GM12878 (cell line): ENCODE results near the gene BMI1. TPM values are rescaled to one million over a fixed set of nuclear protein-coding genes. Genes with fewer than 3 reads are reported as not detected.
A peak's percentile ranks its signal among the peaks of the same experiment; 100 is the strongest.

Experiments
- ATAC-seq: fragments of 200-7000 bp; cut with Tn5 transposase; 3 replicates; pipeline ENCODE4 v1.9.1; 2020; ENCODE audit warnings: mild to moderate bottlenecking, moderate library complexity
- BruUV-seq: library from RNA; stranded (reverse); fragments of 400-500 nt; replicated peaks from 2 replicates; lab custom pipeline; 2021; lab: Mats Ljungman, UMichigan
- CTCF ChIA-PET: fragments of 300-600 bp; sonication (Branson Sonifier 250); formaldehyde crosslinking; extraction: SDS; loops from one replicate; lab custom pipeline; 2021; ENCODE audit warnings: inconsistent platforms; lab: Yijun Ruan, JAX
- POLR2A ChIA-PET: fragments of 350-600 bp; formaldehyde crosslinking; extraction: SDS; loops from one replicate; lab custom pipeline; 2021; ENCODE audit warnings: inconsistent platforms; lab: Charles Lee
- RAD21 ChIA-PET: fragments of 300-600 bp; sonication (Branson Sonifier 250); formaldehyde crosslinking; loops from one replicate; lab custom pipeline; 2023; ENCODE audit warnings: antibody characterized with exemption; ENCODE audit not compliant: unreplicated experiment; lab: Charles Lee
- SMC1A ChIA-PET: fragments of 300-600 bp; sonication (Branson Sonifier 250); formaldehyde crosslinking; loops from one replicate; lab custom pipeline; 2023; ENCODE audit not compliant: unreplicated experiment, uncharacterized antibody; lab: Charles Lee
- DNase-seq: peaks from one replicate; pipeline ENCODE4 v3.0.0-alpha.2; 2011; ENCODE audit warnings: low read depth, low spot score
- FAIRE-seq: peaks from 3 replicates; lab custom pipeline; 2011; peaks lifted over from hg19 to GRCh38; lab: Jason Lieb, UNC
- H2AFZ ChIP-seq: 2 replicates; pipeline ENCODE4 v1.6.0; 2011; ENCODE audit warnings: low read depth, low read length, control low read depth; ENCODE audit not compliant: control insufficient read depth
- H3K27ac ChIP-seq: 2 replicates; pipeline ENCODE4 v1.5.1; 2011; ENCODE audit warnings: control low read depth; ENCODE audit not compliant: control insufficient read depth, insufficient read depth
- H3K27me3 ChIP-seq, 2 experiments: replicated peaks in 1 of 2; 2 replicates each; pipeline versions ENCODE4 v1.6.0 to v1.6.1; 2011; ENCODE audit warnings: low read length in 1 of 2; ENCODE audit not compliant: control insufficient read depth in 2 of 2, insufficient read depth in 2 of 2
- H3K36me3 ChIP-seq, 2 experiments: 2 replicates each; pipeline ENCODE4 v1.5.1; 2011; ENCODE audit warnings: low read length in 1 of 2; ENCODE audit not compliant: control insufficient read depth in 2 of 2, insufficient read depth in 2 of 2
- H3K4me1 ChIP-seq: 2 replicates; pipeline ENCODE4 v1.6.1; 2011; ENCODE audit warnings: mild to moderate bottlenecking, low read length, moderate library complexity, mixed read lengths; ENCODE audit not compliant: control insufficient read depth, insufficient read depth
- H3K4me2 ChIP-seq: 2 replicates; pipeline ENCODE4 v1.6.0; 2011; ENCODE audit warnings: control low read depth; ENCODE audit not compliant: control insufficient read depth, insufficient read depth
- H3K4me3 ChIP-seq: fragments of 200-600 bp; sonication (generic); 2 replicates; pipeline ENCODE4 v1.5.1; 2016
- H3K79me2 ChIP-seq: 2 replicates; pipeline ENCODE4 v1.6.0; 2011; ENCODE audit warnings: low read length; ENCODE audit not compliant: control insufficient read depth, insufficient read depth
- H3K9ac ChIP-seq: 2 replicates; pipeline ENCODE4 v1.8.0; 2011; ENCODE audit warnings: low read length, control low read depth, mixed read lengths; ENCODE audit not compliant: control insufficient read depth, insufficient read depth
- H3K9me3 ChIP-seq: replicated peaks from 3 replicates; pipeline ENCODE4 v1.5.1; 2011; ENCODE audit warnings: mild to moderate bottlenecking, low read length; ENCODE audit not compliant: control insufficient read depth, insufficient read depth
- H4K20me1 ChIP-seq: 2 replicates; pipeline ENCODE4 v1.6.0; 2011; ENCODE audit not compliant: control insufficient read depth, insufficient read depth
- BHLHE40 ChIP-seq, 2 experiments: fragments of 450-650 bp in 1 of 2; IDR thresholded peaks; 2 replicates each; pipeline ENCODE4 v1.6.1; 2011 to 2017; ENCODE audit warnings: low read depth in 2 of 2, borderline replicate concordance in 1 of 2, improper control_type of control experiment in 1 of 2, low read length in 1 of 2, mild to moderate bottlenecking in 1 of 2
- HCFC1 ChIP-seq: fragments of 150-350 bp; IDR thresholded peaks from 2 replicates; pipeline ENCODE4 v1.6.1; 2014; ENCODE audit warnings: low read length
- PAX8 ChIP-seq: fragments of 450-650 bp; IDR thresholded peaks from 2 replicates; pipeline ENCODE4 v1.6.1; 2017; ENCODE audit warnings: mild to moderate bottlenecking, moderate library complexity
- WGBS: methylation state at CpG from one replicate; pipeline ENCODE4 v1.1.6; 2016; ENCODE audit warnings: low lambda C conversion rate; ENCODE audit not compliant: insufficient replicate concordance, insufficient coverage; ENCODE audit errors: missing lambda C conversion rate; 5-methylcytosine and 5-hydroxymethylcytosine counted together
- in situ Hi-C: fragments of 300-500 bp; cut with MboI; formaldehyde crosslinking; loops from 9 replicates; pipeline ENCODE4 v1.14.3; 2018; ENCODE audit warnings: mixed read lengths
- intact Hi-C: fragments of 100-400 bp; cut with micrococcal nuclease; formaldehyde crosslinking; loops from one replicate; pipeline ENCODE4 v1.14.2; 2022; ENCODE audit not compliant: unreplicated experiment
- polyA plus RNA-seq, 11 experiments: library from polyadenylated mRNA; depleted of rRNA in 4 of 11; unstranded in 6 of 11; stranded (reverse) in 5 of 11; fragments of >200 nt; fragmentation: Nextera tagmentation in 4 of 11; fragmentation: Illumina TruSeq in 1 of 11; extraction: Ambion mirVana in 4 of 11; extraction: Trizol in 1 of 11; gene quantifications; 1 replicate in 1 of 11; 2 replicates in 10 of 11; pipeline versions ENCODE4 v1.2.1 to v1.2.3, GENCODE V29; 2011 to 2016; ENCODE audit warnings: inconsistent platforms in 2 of 11, missing spikeins in 2 of 11, low read depth in 1 of 11
- total RNA-seq, 4 experiments: library from RNA; depleted of rRNA in 3 of 4; stranded (reverse); fragments of >200 nt in 3 of 4; fragmentation: Illumina TruSeq in 1 of 4; extraction: Trizol in 1 of 4; gene quantifications; 2 replicates each; pipeline versions ENCODE4 v1.2.1 to v1.2.3, GENCODE V29; 2013 to 2021
- TF ChIP-seq, protein P1 (sequence below), 3 experiments: IDR thresholded peaks in 2 of 3; conservative IDR thresholded peaks in 1 of 3; 2 replicates each; pipeline ENCODE4 v1.5.1; 2011; ENCODE audit warnings: low read depth in 3 of 3, low read length in 3 of 3, mild to moderate bottlenecking in 3 of 3, control low read depth in 2 of 3, moderate library complexity in 2 of 3, inconsistent platforms in 1 of 3, mixed read lengths in 1 of 3; ENCODE audit not compliant: control insufficient read depth in 2 of 3, insufficient read depth in 1 of 3; ENCODE audit errors: extremely low read depth in 1 of 3
- TF ChIP-seq, protein P2 (sequence below): IDR thresholded peaks from 2 replicates; pipeline ENCODE4 v1.6.1; 2012; ENCODE audit warnings: mild to moderate bottlenecking, low read depth, low read length

The BMI1 gene
- total and polyA plus RNA-seq, 10 of the 15 experiments (the other 5 are each of a cell fraction or from before 2014, with no cell fraction given), result 8.0 to 49.7 (median 25.8) TPM

DNA sequence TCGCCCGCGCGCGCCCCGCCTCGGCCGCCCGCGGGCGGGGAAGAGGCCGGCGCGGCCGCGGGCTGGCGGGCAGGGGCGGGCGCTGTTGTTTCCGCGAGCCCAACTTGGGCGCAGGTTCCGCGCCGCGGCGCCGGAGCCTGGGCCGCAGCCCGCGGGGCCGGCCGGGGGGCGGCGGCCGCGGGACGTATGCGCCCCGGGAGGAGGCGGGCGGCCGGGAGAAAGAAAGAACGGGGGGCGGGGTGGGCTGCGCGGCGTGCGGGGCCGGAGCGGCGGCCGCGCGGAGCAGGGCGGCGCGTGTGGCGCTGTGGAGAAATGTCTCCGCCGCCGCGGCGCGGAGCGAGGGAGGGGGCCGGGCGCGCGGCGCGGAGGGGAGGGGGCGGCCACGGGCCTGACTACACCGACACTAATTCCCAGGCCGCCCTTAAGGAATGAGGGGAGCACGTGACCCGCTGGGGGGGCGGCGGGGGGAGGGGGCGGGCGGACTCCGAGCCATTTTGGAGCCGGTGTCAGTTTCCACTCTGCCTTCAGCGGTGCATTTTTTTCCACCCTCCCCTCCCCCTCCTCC lies at the start of gene BMI1 (continued):
- TF ChIP-seq, protein P1, sequence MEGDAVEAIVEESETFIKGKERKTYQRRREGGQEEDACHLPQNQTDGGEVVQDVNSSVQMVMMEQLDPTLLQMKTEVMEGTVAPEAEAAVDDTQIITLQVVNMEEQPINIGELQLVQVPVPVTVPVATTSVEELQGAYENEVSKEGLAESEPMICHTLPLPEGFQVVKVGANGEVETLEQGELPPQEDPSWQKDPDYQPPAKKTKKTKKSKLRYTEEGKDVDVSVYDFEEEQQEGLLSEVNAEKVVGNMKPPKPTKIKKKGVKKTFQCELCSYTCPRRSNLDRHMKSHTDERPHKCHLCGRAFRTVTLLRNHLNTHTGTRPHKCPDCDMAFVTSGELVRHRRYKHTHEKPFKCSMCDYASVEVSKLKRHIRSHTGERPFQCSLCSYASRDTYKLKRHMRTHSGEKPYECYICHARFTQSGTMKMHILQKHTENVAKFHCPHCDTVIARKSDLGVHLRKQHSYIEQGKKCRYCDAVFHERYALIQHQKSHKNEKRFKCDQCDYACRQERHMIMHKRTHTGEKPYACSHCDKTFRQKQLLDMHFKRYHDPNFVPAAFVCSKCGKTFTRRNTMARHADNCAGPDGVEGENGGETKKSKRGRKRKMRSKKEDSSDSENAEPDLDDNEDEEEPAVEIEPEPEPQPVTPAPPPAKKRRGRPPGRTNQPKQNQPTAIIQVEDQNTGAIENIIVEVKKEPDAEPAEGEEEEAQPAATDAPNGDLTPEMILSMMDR (IDR thresholded peaks at IDR 0.05 in 2 of 3, conservative IDR thresholded peaks at IDR 0.05 in 1 of 3; ENCODE audit: control insufficient read depth in 2 of 3, extremely low read depth in 1 of 3, insufficient read depth in 1 of 3, low read depth in 3 of 3, low read length in 3 of 3), result no peak
- TF ChIP-seq BHLHE40 (IDR thresholded peaks at IDR 0.05; ENCODE audit: borderline replicate concordance in 1 of 2, low read depth in 2 of 2, low read length in 1 of 2), result peak; percentile 18 to 54; a peak in 1 of 4 replicates

DNA sequence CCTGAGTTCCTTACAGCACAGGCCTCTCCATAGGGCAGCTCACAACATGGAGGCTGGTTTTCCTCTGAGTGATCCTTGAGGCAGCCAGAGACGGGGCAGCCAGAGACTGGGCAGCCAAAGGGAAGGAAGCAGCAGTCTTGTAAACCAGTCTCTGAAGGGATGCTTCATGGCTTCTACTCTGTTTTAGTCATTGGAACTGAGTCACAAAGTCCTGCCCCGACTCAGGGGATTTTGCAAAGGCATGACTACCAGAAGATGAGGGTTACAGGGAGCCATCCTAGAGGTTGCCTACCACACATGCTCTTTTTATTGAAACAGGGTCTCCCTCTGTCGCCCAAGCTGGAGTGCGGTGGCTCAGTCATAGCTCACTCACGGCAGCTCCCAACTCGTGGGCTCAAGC lies 49.1 kb upstream of the BMI1 start:
- POLR2A ChIA-PET, result interaction anchor here (0.6 to 0.7 kb wide), 2 partner anchors 10 to 383 kb away, joined by 3 to 5 read pairs; no protein-coding TSS in a partner anchor
- H3K79me2 ChIP-seq, result no peaks in the 10 kb centered on the region
- no peak overlapping the region for H2AFZ ChIP-seq
- intact Hi-C loops, result no loop called here
- H3K36me3 ChIP-seq, result no peaks in the 10 kb centered on the region
- ATAC-seq, result no peak
- H3K4me2 ChIP-seq, result no peak overlapping the region
- no peaks in the 10 kb centered on the region for H3K9me3 ChIP-seq
- H3K27ac ChIP-seq, result no peak overlapping the region
- H3K9ac ChIP-seq, result no peak overlapping the region
- no peak overlapping the region for H3K4me3 ChIP-seq
- no peaks in the 10 kb centered on the region for H3K4me1 ChIP-seq
- TF ChIP-seq, protein P2, sequence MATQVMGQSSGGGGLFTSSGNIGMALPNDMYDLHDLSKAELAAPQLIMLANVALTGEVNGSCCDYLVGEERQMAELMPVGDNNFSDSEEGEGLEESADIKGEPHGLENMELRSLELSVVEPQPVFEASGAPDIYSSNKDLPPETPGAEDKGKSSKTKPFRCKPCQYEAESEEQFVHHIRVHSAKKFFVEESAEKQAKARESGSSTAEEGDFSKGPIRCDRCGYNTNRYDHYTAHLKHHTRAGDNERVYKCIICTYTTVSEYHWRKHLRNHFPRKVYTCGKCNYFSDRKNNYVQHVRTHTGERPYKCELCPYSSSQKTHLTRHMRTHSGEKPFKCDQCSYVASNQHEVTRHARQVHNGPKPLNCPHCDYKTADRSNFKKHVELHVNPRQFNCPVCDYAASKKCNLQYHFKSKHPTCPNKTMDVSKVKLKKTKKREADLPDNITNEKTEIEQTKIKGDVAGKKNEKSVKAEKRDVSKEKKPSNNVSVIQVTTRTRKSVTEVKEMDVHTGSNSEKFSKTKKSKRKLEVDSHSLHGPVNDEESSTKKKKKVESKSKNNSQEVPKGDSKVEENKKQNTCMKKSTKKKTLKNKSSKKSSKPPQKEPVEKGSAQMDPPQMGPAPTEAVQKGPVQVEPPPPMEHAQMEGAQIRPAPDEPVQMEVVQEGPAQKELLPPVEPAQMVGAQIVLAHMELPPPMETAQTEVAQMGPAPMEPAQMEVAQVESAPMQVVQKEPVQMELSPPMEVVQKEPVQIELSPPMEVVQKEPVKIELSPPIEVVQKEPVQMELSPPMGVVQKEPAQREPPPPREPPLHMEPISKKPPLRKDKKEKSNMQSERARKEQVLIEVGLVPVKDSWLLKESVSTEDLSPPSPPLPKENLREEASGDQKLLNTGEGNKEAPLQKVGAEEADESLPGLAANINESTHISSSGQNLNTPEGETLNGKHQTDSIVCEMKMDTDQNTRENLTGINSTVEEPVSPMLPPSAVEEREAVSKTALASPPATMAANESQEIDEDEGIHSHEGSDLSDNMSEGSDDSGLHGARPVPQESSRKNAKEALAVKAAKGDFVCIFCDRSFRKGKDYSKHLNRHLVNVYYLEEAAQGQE, result no peak
- TF ChIP-seq HCFC1 (no peak), PAX8 (no peak)
- TF ChIP-seq, all 136 proteins: peak for 0
- H3K27me3 ChIP-seq, result no peaks in the 10 kb centered on the region
- WGBS, result 61% methylated on average over 6 of the region's 6 CpGs
- ChIA-PET CTCF (no interaction called here), RAD21 (interaction anchor here (0.7 kb wide), 1 partner anchor 9 kb away, joined by 3 read pairs; no protein-coding TSS in a partner anchor), SMC1A (interaction anchor here (0.8 kb wide), 1 partner anchor 44 kb away, joined by 3 read pairs; no protein-coding TSS in a partner anchor)
- H4K20me1 ChIP-seq, result no peaks in the 10 kb centered on the region
- FAIRE-seq (no peak), DNase-seq (no peak)
- in situ Hi-C loops, result loop anchor here (25.0 kb wide), 1 partner anchor 716 kb away; no protein-coding TSS in a partner anchor
- BruUV-seq, result no TSS peak
